ENCODE results near the gene CNTNAP2.

Gene CNTNAP2

GRCh38 chr7:147982307-147982706 lies 1865.7 kb downstream of the CNTNAP2 start:
- H3K9me3 ChIP-seq (ENCODE audit: control insufficient read depth, low read length), result no peaks in the 10 kb centered on the region
- H3K4me1 ChIP-seq (ENCODE audit: control insufficient read depth, insufficient read depth, low read length, poor library complexity, severe bottlenecking), result no peaks in the 10 kb centered on the region
- H3K4me3 ChIP-seq (ENCODE audit: extremely low read depth, insufficient read depth, low read length, poor library complexity, severe bottlenecking), result no peak overlapping the region
- WGBS, 2 experiments (ENCODE audit: insufficient coverage in 2 of 2), result 75 to 80% methylated on average over 1 of the region's 1 CpG
- H3K36me3 ChIP-seq (ENCODE audit: control insufficient read depth, insufficient read depth, low read length), result no peaks in the 10 kb centered on the region
- H3K27ac ChIP-seq (ENCODE audit: low read depth, low read length, severe bottlenecking), result no peak overlapping the region

- Histone ChIP-seq H3K36me3 (ENCODE audit: control insufficient read depth, insufficient read depth, low read length) (no peaks in the 10 kb centered on the region), H3K4me3 (ENCODE audit: extremely low read depth, insufficient read depth, low read length, poor library complexity, severe bottlenecking) (no peak overlapping the region), H3K4me1 (ENCODE audit: control insufficient read depth, insufficient read depth, low read length, poor library complexity, severe bottlenecking) (no peaks in the 10 kb centered on the region), H3K9me3 (ENCODE audit: control insufficient read depth, low read length) (no peaks in the 10 kb centered on the region), H3K27ac (ENCODE audit: low read depth, low read length, severe bottlenecking) (no peak overlapping the region)
- no CpG with 5 or more reads among the region's 2 CpGs for WGBS, 2 experiments (ENCODE audit: insufficient coverage in 2 of 2)
These were observed 1867.7 kb downstream of the CNTNAP2 start for GRCh38 chr7:147984265-147984664.

GRCh38 chr7:147990079-147990478 lies 1873.5 kb downstream of the CNTNAP2 start:
- H3K9me3 ChIP-seq (ENCODE audit: control insufficient read depth, low read length), result peaks cover 11% of the 10 kb centered on the region

GRCh38 chr7:147990942-147991341 lies 1874.3 kb downstream of the CNTNAP2 start:
- WGBS, 2 experiments (ENCODE audit: insufficient coverage in 2 of 2), result 100% methylated on average over 1 of the region's 2 CpGs
- no peak overlapping the region for H3K4me3 ChIP-seq (ENCODE audit: extremely low read depth, insufficient read depth, low read length, poor library complexity, severe bottlenecking)
- no peaks in the 10 kb centered on the region for H3K4me1 ChIP-seq (ENCODE audit: control insufficient read depth, insufficient read depth, low read length, poor library complexity, severe bottlenecking)
- H3K36me3 ChIP-seq (ENCODE audit: control insufficient read depth, insufficient read depth, low read length), result no peaks in the 10 kb centered on the region
- peaks cover 11% of the 10 kb centered on the region for H3K9me3 ChIP-seq (ENCODE audit: control insufficient read depth, low read length)
- no peak overlapping the region for H3K27ac ChIP-seq (ENCODE audit: low read depth, low read length, severe bottlenecking)

More at GRCh38 chr7:147990079-147990478, 1873.5 kb downstream of the CNTNAP2 start:
- H3K36me3 ChIP-seq (ENCODE audit: control insufficient read depth, insufficient read depth, low read length), result no peaks in the 10 kb centered on the region
- no peak overlapping the region for H3K4me3 ChIP-seq (ENCODE audit: extremely low read depth, insufficient read depth, low read length, poor library complexity, severe bottlenecking)
- no peaks in the 10 kb centered on the region for H3K4me1 ChIP-seq (ENCODE audit: control insufficient read depth, insufficient read depth, low read length, poor library complexity, severe bottlenecking)
- 78 to 83% methylated on average over 1 of the region's 1 CpG for WGBS, 2 experiments (ENCODE audit: insufficient coverage in 2 of 2)
- no peak overlapping the region for H3K27ac ChIP-seq (ENCODE audit: low read depth, low read length, severe bottlenecking)

- Histone ChIP-seq H3K36me3 (ENCODE audit: control insufficient read depth, insufficient read depth, low read length) (no peaks in the 10 kb centered on the region), H3K27ac (ENCODE audit: low read depth, low read length, severe bottlenecking) (no peak overlapping the region), H3K4me3 (ENCODE audit: extremely low read depth, insufficient read depth, low read length, poor library complexity, severe bottlenecking) (no peak overlapping the region), H3K9me3 (ENCODE audit: control insufficient read depth, low read length) (peaks cover 11% of the 10 kb centered on the region), H3K4me1 (ENCODE audit: control insufficient read depth, insufficient read depth, low read length, poor library complexity, severe bottlenecking) (no peaks in the 10 kb centered on the region)
- WGBS, 2 experiments (ENCODE audit: insufficient coverage in 2 of 2), result 86 to 100% methylated on average over 1 of the region's 2 CpGs
These were observed 1876.1 kb downstream of the CNTNAP2 start for GRCh38 chr7:147992698-147993097.

GRCh38 chr7:147997636-147998035 lies 1881.0 kb downstream of the CNTNAP2 start:
- H3K9me3 ChIP-seq (ENCODE audit: control insufficient read depth, low read length), result no peaks in the 10 kb centered on the region
- WGBS, 2 experiments (ENCODE audit: insufficient coverage in 2 of 2), result 64 to 82% methylated on average over 2 to 6 of the region's 10 CpGs
- H3K4me1 ChIP-seq (ENCODE audit: control insufficient read depth, insufficient read depth, low read length, poor library complexity, severe bottlenecking), result no peaks in the 10 kb centered on the region
- H3K27ac ChIP-seq (ENCODE audit: low read depth, low read length, severe bottlenecking), result no peak overlapping the region
- no peaks in the 10 kb centered on the region for H3K36me3 ChIP-seq (ENCODE audit: control insufficient read depth, insufficient read depth, low read length)
- no peak overlapping the region for H3K4me3 ChIP-seq (ENCODE audit: extremely low read depth, insufficient read depth, low read length, poor library complexity, severe bottlenecking)

- no peaks in the 10 kb centered on the region for H3K36me3 ChIP-seq (ENCODE audit: control insufficient read depth, insufficient read depth, low read length)
- WGBS, 2 experiments (ENCODE audit: insufficient coverage in 2 of 2), result 68 to 85% methylated on average over 3 of the region's 4 CpGs
- no peak overlapping the region for H3K4me3 ChIP-seq (ENCODE audit: extremely low read depth, insufficient read depth, low read length, poor library complexity, severe bottlenecking)
- H3K4me1 ChIP-seq (ENCODE audit: control insufficient read depth, insufficient read depth, low read length, poor library complexity, severe bottlenecking), result no peaks in the 10 kb centered on the region
- H3K9me3 ChIP-seq (ENCODE audit: control insufficient read depth, low read length), result no peaks in the 10 kb centered on the region
- H3K27ac ChIP-seq (ENCODE audit: low read depth, low read length, severe bottlenecking), result no peak overlapping the region
These were observed 1883.4 kb downstream of the CNTNAP2 start for GRCh38 chr7:147999962-148000361.

GRCh38 chr7:148011753-148012152 lies 1895.2 kb downstream of the CNTNAP2 start:
- Histone ChIP-seq H3K36me3 (ENCODE audit: control insufficient read depth, insufficient read depth, low read length) (no peaks in the 10 kb centered on the region), H3K27ac (ENCODE audit: low read depth, low read length, severe bottlenecking) (no peak overlapping the region), H3K4me1 (ENCODE audit: control insufficient read depth, insufficient read depth, low read length, poor library complexity, severe bottlenecking) (no peaks in the 10 kb centered on the region), H3K9me3 (ENCODE audit: control insufficient read depth, low read length) (no peaks in the 10 kb centered on the region), H3K4me3 (ENCODE audit: extremely low read depth, insufficient read depth, low read length, poor library complexity, severe bottlenecking) (no peak overlapping the region)
- WGBS, 2 experiments (ENCODE audit: insufficient coverage in 2 of 2), result 83% methylated on average over 1 of the region's 1 CpG; no CpG with 5 or more reads in 1 of the 2 experiments

GRCh38 chr7:148014001-148014400 lies 1897.4 kb downstream of the CNTNAP2 start:
- WGBS, 2 experiments (ENCODE audit: insufficient coverage in 2 of 2), result 60% methylated on average over 2 of the region's 6 CpGs; no CpG with 5 or more reads in 1 of the 2 experiments
- Histone ChIP-seq H3K9me3 (ENCODE audit: control insufficient read depth, low read length) (no peaks in the 10 kb centered on the region), H3K36me3 (ENCODE audit: control insufficient read depth, insufficient read depth, low read length) (no peaks in the 10 kb centered on the region), H3K27ac (ENCODE audit: low read depth, low read length, severe bottlenecking) (no peak overlapping the region), H3K4me1 (ENCODE audit: control insufficient read depth, insufficient read depth, low read length, poor library complexity, severe bottlenecking) (no peaks in the 10 kb centered on the region), H3K4me3 (ENCODE audit: extremely low read depth, insufficient read depth, low read length, poor library complexity, severe bottlenecking) (no peak overlapping the region)

GRCh38 chr7:148014541-148014940 lies 1897.9 kb downstream of the CNTNAP2 start:
- 94 to 100% methylated on average over 2 of the region's 4 CpGs for WGBS, 2 experiments (ENCODE audit: insufficient coverage in 2 of 2)
- Histone ChIP-seq H3K4me3 (ENCODE audit: extremely low read depth, insufficient read depth, low read length, poor library complexity, severe bottlenecking) (no peak overlapping the region), H3K36me3 (ENCODE audit: control insufficient read depth, insufficient read depth, low read length) (no peaks in the 10 kb centered on the region), H3K4me1 (ENCODE audit: control insufficient read depth, insufficient read depth, low read length, poor library complexity, severe bottlenecking) (no peaks in the 10 kb centered on the region), H3K27ac (ENCODE audit: low read depth, low read length, severe bottlenecking) (no peak overlapping the region), H3K9me3 (ENCODE audit: control insufficient read depth, low read length) (no peaks in the 10 kb centered on the region)

- H3K9me3 ChIP-seq (ENCODE audit: control insufficient read depth, low read length), result no peaks in the 10 kb centered on the region
- H3K27ac ChIP-seq (ENCODE audit: low read depth, low read length, severe bottlenecking), result no peak overlapping the region
- H3K36me3 ChIP-seq (ENCODE audit: control insufficient read depth, insufficient read depth, low read length), result no peaks in the 10 kb centered on the region
- 90 to 100% methylated on average over 1 of the region's 2 CpGs for WGBS, 2 experiments (ENCODE audit: insufficient coverage in 2 of 2)
- no peaks in the 10 kb centered on the region for H3K4me1 ChIP-seq (ENCODE audit: control insufficient read depth, insufficient read depth, low read length, poor library complexity, severe bottlenecking)
- no peak overlapping the region for H3K4me3 ChIP-seq (ENCODE audit: extremely low read depth, insufficient read depth, low read length, poor library complexity, severe bottlenecking)
These were observed 1900.5 kb downstream of the CNTNAP2 start for GRCh38 chr7:148017126-148017525.
